SK-N-SH (cell line): ENCODE data around the gene SH3D19.

ENCODE experiments used
- CTCF ChIP-seq: fragments of 200-600 bp; sonication (generic); IDR thresholded peaks from 2 replicates; pipeline ENCODE4 v1.6.1; 2017; ENCODE audit warnings: antibody characterized with exemption, mild to moderate bottlenecking, moderate library complexity
- NFIC ChIP-seq: IDR thresholded peaks from 2 replicates; pipeline ENCODE4 v1.4.0; 2012; ENCODE audit warnings: borderline replicate concordance

GRCh38 chr4:151175754-151176631, 149.4 kb downstream of the SH3D19 start:
- TF ChIP-seq NFIC (no peak), CTCF (no peak)
